Middle frontal gyrus (tissue), 1 donor: ENCODE measurements around the gene ZFP42.
"Not testable (repeated sequence)": the region's sequence is repeated elsewhere in the genome, so short reads cannot be mapped to it uniquely, and the experiment has no call there.

Source experiments
- DNase-seq: peaks from one replicate; pipeline ENCODE4 v3.0.0-alpha.2; 2015; ENCODE audit warnings: low spot score; ENCODE audit errors: extremely low spot score

Gene ZFP42

GRCh38 chr4:188021548-188022249, 26.1 kb downstream of the ZFP42 start:
- no peak for DNase-seq

- no peak for DNase-seq
These were observed 28.1 kb downstream of the ZFP42 start for GRCh38 chr4:188023682-188024081.

- DNase-seq: no peak
These were observed 29.9 kb downstream of the ZFP42 start for GRCh38 chr4:188025476-188025875.

GRCh38 chr4:188029114-188029513, 33.5 kb downstream of the ZFP42 start:
- no peak for DNase-seq

- no peak for DNase-seq
These were observed 34.8 kb downstream of the ZFP42 start for GRCh38 chr4:188030401-188030800.

- no peak for DNase-seq
These were observed 36.2 kb downstream of the ZFP42 start for GRCh38 chr4:188031751-188032150.

- DNase-seq: no peak
These were observed 36.6 kb downstream of the ZFP42 start for GRCh38 chr4:188032170-188032569.

- DNase-seq: no peak
These were observed 37.0 kb downstream of the ZFP42 start for GRCh38 chr4:188032583-188032982.

- DNase-seq: no peak
These were observed 41.6 kb downstream of the ZFP42 start for GRCh38 chr4:188037003-188037713.

- DNase-seq: no peak
These were observed 46.1 kb downstream of the ZFP42 start for GRCh38 chr4:188041721-188042120.

- no peak for DNase-seq
These were observed 46.6 kb downstream of the ZFP42 start for GRCh38 chr4:188042191-188042590.

- DNase-seq: no peak
These were observed 47.6 kb downstream of the ZFP42 start for GRCh38 chr4:188043154-188043553.

GRCh38 chr4:188045461-188045860, 49.9 kb downstream of the ZFP42 start:
- DNase-seq: not testable (repeated sequence)

- no peak for DNase-seq
These were observed 51.1 kb downstream of the ZFP42 start for GRCh38 chr4:188046657-188047056.

GRCh38 chr4:188053302-188053701, 57.7 kb downstream of the ZFP42 start:
- no peak for DNase-seq
